GM12878 (cell line): ENCODE results near the gene RNU11. TPM values are rescaled to one million over a fixed set of nuclear protein-coding genes. Genes with fewer than 3 reads are reported as not detected.
"Not testable (repeated sequence)": the region's sequence is repeated elsewhere in the genome, so short reads cannot be mapped to it uniquely, and the experiment has no call there.

Experiments used
- ATAC-seq: fragments of 200-7000 bp; cut with Tn5 transposase; 3 replicates; pipeline ENCODE4 v1.9.1; 2020; ENCODE audit warnings: mild to moderate bottlenecking, moderate library complexity
- BruUV-seq: library from RNA; stranded (reverse); fragments of 400-500 nt; replicated peaks from 2 replicates; lab custom pipeline; 2021; lab: Mats Ljungman, UMichigan
- CTCF ChIA-PET: fragments of 300-600 bp; sonication (Branson Sonifier 250); formaldehyde crosslinking; extraction: SDS; loops from one replicate; lab custom pipeline; 2021; ENCODE audit warnings: inconsistent platforms; lab: Yijun Ruan, JAX
- POLR2A ChIA-PET: fragments of 350-600 bp; formaldehyde crosslinking; extraction: SDS; loops from one replicate; lab custom pipeline; 2021; ENCODE audit warnings: inconsistent platforms; lab: Charles Lee
- RAD21 ChIA-PET: fragments of 300-600 bp; sonication (Branson Sonifier 250); formaldehyde crosslinking; loops from one replicate; lab custom pipeline; 2023; ENCODE audit warnings: antibody characterized with exemption; ENCODE audit not compliant: unreplicated experiment; lab: Charles Lee
- SMC1A ChIA-PET: fragments of 300-600 bp; sonication (Branson Sonifier 250); formaldehyde crosslinking; loops from one replicate; lab custom pipeline; 2023; ENCODE audit not compliant: unreplicated experiment, uncharacterized antibody; lab: Charles Lee
- DNase-seq: peaks from one replicate; pipeline ENCODE4 v3.0.0-alpha.2; 2011; ENCODE audit warnings: low read depth, low spot score
- FAIRE-seq: peaks from 3 replicates; lab custom pipeline; 2011; peaks lifted over from hg19 to GRCh38; lab: Jason Lieb, UNC
- H2AFZ ChIP-seq: 2 replicates; pipeline ENCODE4 v1.6.0; 2011; ENCODE audit warnings: low read depth, low read length, control low read depth; ENCODE audit not compliant: control insufficient read depth
- H3K27ac ChIP-seq: 2 replicates; pipeline ENCODE4 v1.5.1; 2011; ENCODE audit warnings: control low read depth; ENCODE audit not compliant: control insufficient read depth, insufficient read depth
- H3K27me3 ChIP-seq, 2 experiments: replicated peaks in 1 of 2; 2 replicates each; pipeline versions ENCODE4 v1.6.0 to v1.6.1; 2011; ENCODE audit warnings: low read length in 1 of 2; ENCODE audit not compliant: control insufficient read depth in 2 of 2, insufficient read depth in 2 of 2
- H3K36me3 ChIP-seq, 2 experiments: 2 replicates each; pipeline ENCODE4 v1.5.1; 2011; ENCODE audit warnings: low read length in 1 of 2; ENCODE audit not compliant: control insufficient read depth in 2 of 2, insufficient read depth in 2 of 2
- H3K4me1 ChIP-seq: 2 replicates; pipeline ENCODE4 v1.6.1; 2011; ENCODE audit warnings: mild to moderate bottlenecking, low read length, moderate library complexity, mixed read lengths; ENCODE audit not compliant: control insufficient read depth, insufficient read depth
- H3K4me2 ChIP-seq: 2 replicates; pipeline ENCODE4 v1.6.0; 2011; ENCODE audit warnings: control low read depth; ENCODE audit not compliant: control insufficient read depth, insufficient read depth
- H3K4me3 ChIP-seq: fragments of 200-600 bp; sonication (generic); 2 replicates; pipeline ENCODE4 v1.5.1; 2016
- H3K79me2 ChIP-seq: 2 replicates; pipeline ENCODE4 v1.6.0; 2011; ENCODE audit warnings: low read length; ENCODE audit not compliant: control insufficient read depth, insufficient read depth
- H3K9ac ChIP-seq: 2 replicates; pipeline ENCODE4 v1.8.0; 2011; ENCODE audit warnings: low read length, control low read depth, mixed read lengths; ENCODE audit not compliant: control insufficient read depth, insufficient read depth
- H3K9me3 ChIP-seq: replicated peaks from 3 replicates; pipeline ENCODE4 v1.5.1; 2011; ENCODE audit warnings: mild to moderate bottlenecking, low read length; ENCODE audit not compliant: control insufficient read depth, insufficient read depth
- H4K20me1 ChIP-seq: 2 replicates; pipeline ENCODE4 v1.6.0; 2011; ENCODE audit not compliant: control insufficient read depth, insufficient read depth
- CTCF ChIP-seq, 3 experiments: IDR thresholded peaks in 2 of 3; conservative IDR thresholded peaks in 1 of 3; 2 replicates each; pipeline ENCODE4 v1.5.1; 2011; ENCODE audit warnings: low read depth in 3 of 3, low read length in 3 of 3, mild to moderate bottlenecking in 3 of 3, control low read depth in 2 of 3, moderate library complexity in 2 of 3, inconsistent platforms in 1 of 3, mixed read lengths in 1 of 3; ENCODE audit not compliant: control insufficient read depth in 2 of 3, insufficient read depth in 1 of 3; ENCODE audit errors: extremely low read depth in 1 of 3
- RAD21 ChIP-seq: IDR thresholded peaks from 2 replicates; pipeline ENCODE4 v1.6.1; 2011; ENCODE audit warnings: mild to moderate bottlenecking, low read depth, low read length, moderate library complexity; ENCODE audit not compliant: insufficient read depth
- SMC3 ChIP-seq: IDR thresholded peaks from 2 replicates; pipeline ENCODE4 v1.6.1; 2011; ENCODE audit warnings: low read length, improper control_type of control experiment, borderline replicate concordance
- WGBS: methylation state at CpG from one replicate; pipeline ENCODE4 v1.1.6; 2016; ENCODE audit warnings: low lambda C conversion rate; ENCODE audit not compliant: insufficient replicate concordance, insufficient coverage; ENCODE audit errors: missing lambda C conversion rate; 5-methylcytosine and 5-hydroxymethylcytosine counted together
- in situ Hi-C: fragments of 300-500 bp; cut with MboI; formaldehyde crosslinking; loops from 9 replicates; pipeline ENCODE4 v1.14.3; 2018; ENCODE audit warnings: mixed read lengths
- intact Hi-C: fragments of 100-400 bp; cut with micrococcal nuclease; formaldehyde crosslinking; loops from one replicate; pipeline ENCODE4 v1.14.2; 2022; ENCODE audit not compliant: unreplicated experiment
- polyA plus RNA-seq, 11 experiments: library from polyadenylated mRNA; depleted of rRNA in 4 of 11; unstranded in 6 of 11; stranded (reverse) in 5 of 11; fragments of >200 nt; fragmentation: Nextera tagmentation in 4 of 11; fragmentation: Illumina TruSeq in 1 of 11; extraction: Ambion mirVana in 4 of 11; extraction: Trizol in 1 of 11; gene quantifications; 1 replicate in 1 of 11; 2 replicates in 10 of 11; pipeline versions ENCODE4 v1.2.1 to v1.2.3, GENCODE V29; 2011 to 2016; ENCODE audit warnings: inconsistent platforms in 2 of 11, missing spikeins in 2 of 11, low read depth in 1 of 11
- total RNA-seq, 4 experiments: library from RNA; depleted of rRNA in 3 of 4; stranded (reverse); fragments of >200 nt in 3 of 4; fragmentation: Illumina TruSeq in 1 of 4; extraction: Trizol in 1 of 4; gene quantifications; 2 replicates each; pipeline versions ENCODE4 v1.2.1 to v1.2.3, GENCODE V29; 2013 to 2021

Gene RNU11
- total and polyA plus RNA-seq, 10 of the 15 experiments (the other 5 are each of a cell fraction or from before 2014, with no cell fraction given), result under 0.01 TPM; not detected in 9

- POLR2A ChIA-PET, result interaction anchor here (0.6 kb wide), 1 partner anchor 9 kb away, joined by 3 read pairs; no protein-coding TSS in a partner anchor
- FAIRE-seq, H3K4me1 ChIP-seq, H3K9me3 ChIP-seq, in situ Hi-C loops, H3K27me3 ChIP-seq, RAD21 ChIA-PET, H3K79me2 ChIP-seq, H3K4me3 ChIP-seq, intact Hi-C loops, H3K4me2 ChIP-seq, DNase-seq, H4K20me1 ChIP-seq, CTCF ChIA-PET, H2AFZ ChIP-seq, H3K9ac ChIP-seq, H3K27ac ChIP-seq, BruUV-seq, H3K36me3 ChIP-seq, ATAC-seq: not testable (repeated sequence)
- TF ChIP-seq SMC3 (peak; percentile 12; the same call in 1 of the 2 replicates), RAD21 (peak; percentile 38), CTCF (IDR thresholded peaks at IDR 0.05 in 2 of 3, conservative IDR thresholded peaks at IDR 0.05 in 1 of 3; ENCODE audit: control insufficient read depth in 2 of 3, extremely low read depth in 1 of 3, insufficient read depth in 1 of 3, low read depth in 3 of 3, low read length in 3 of 3) (peak in 1 of 3 experiments; percentile 36; a peak in 2 of 6 replicates)
- 25% methylated on average over 3 of the region's 3 CpGs for WGBS
- SMC1A ChIA-PET, result interaction anchor here (0.6 to 1.2 kb wide), 2 partner anchors 74 to 102 kb away, joined by 3 read pairs; no protein-coding TSS in a partner anchor
Observed at GRCh38 chr1:28653870-28654269, 5.5 kb downstream of the RNU11 start.
